ENCODE data around the gene ZSWIM2. TPM values are rescaled to one million over a fixed set of nuclear protein-coding genes. Genes with fewer than 3 reads are reported as not detected.

ZSWIM2 gene
- polyA plus RNA-seq = not detected in 2 replicates

DNA sequence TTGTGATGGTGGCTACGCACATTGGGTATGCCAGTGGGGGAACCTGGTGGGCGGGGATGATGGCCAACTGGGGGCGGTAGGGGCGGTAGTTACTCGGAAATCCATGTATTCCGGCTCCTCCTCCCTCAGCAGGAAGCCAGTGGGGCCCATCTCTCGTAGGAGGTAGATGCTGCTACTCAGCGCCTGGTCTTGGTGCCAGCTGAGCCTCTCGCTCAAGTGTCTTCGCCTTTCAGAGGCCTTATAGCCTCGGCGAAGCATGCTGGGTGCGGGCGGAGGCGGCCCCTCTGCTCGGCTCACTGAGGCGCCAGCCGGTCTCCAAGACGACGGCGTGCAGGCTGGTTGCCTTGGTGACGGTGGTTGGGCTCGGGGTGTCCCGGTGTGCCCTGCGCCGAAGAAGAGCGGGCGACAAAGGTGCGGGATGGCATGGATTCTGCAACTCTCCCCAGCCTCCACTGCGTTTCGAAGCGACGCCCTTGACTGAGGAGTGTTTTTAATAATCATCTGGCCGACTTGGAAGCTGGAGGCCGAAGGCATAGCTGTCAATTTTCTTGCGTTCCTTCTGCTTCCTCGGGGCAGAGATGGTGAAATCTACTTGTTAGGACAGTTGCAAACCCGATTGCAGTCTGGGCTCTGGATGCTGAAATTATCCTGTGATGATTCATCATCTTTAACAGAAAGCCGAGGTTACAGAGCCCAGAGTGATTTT lies at the start of gene ZSWIM2:
ZSWIM2 (minus strand) TSS at position 298 of the 706 bp plus-strand sequence; CDS start at position 258, 40 bp downstream.

Other genes starting within 250 kb of the ZSWIM2 start
- 115 and 235 TPM in 2 replicates for gene FAM171B, start 155.1 kb downstream of the ZSWIM2 start, polyA plus RNA-seq